ENCODE data around the gene TRIM34. TPM values are rescaled to one million over a fixed set of nuclear protein-coding genes. Genes with fewer than 3 reads are reported as not detected.
"Not testable (repeated sequence)": the region's sequence is repeated elsewhere in the genome, so short reads cannot be mapped to it uniquely, and the experiment has no call there.

TRIM34 gene
- total RNA-seq, 2 donors from 2014 or later: 6.7 to 7.1 TPM

GRCh38 chr11:5684646-5685362 lies 60.0 kb downstream of the TRIM34 start, which contains the start of gene TRIM5:
Gene TRIM5 (minus strand): TSS chr11:5685074. CDS start chr11:5680177, 4,897 bp downstream.
- peak; percentile 90 for ATAC-seq (replicated peaks)
- H3K4me3 Mint-ChIP-seq: peak within 1 kb of the TSS; percentile 97
- H3K27ac Mint-ChIP-seq: peak within 1 kb of the TSS; percentile 99
- no peaks in the 10 kb centered on the region for H3K27me3 Mint-ChIP-seq
- peaks cover 18% of the 10 kb centered on the region for H3K4me1 Mint-ChIP-seq
- H3K9me3 Mint-ChIP-seq: no peaks in the 10 kb centered on the region
- H3K36me3 Mint-ChIP-seq (ENCODE audit: low read depth): peaks cover 26% of the 10 kb centered on the region

DNA sequence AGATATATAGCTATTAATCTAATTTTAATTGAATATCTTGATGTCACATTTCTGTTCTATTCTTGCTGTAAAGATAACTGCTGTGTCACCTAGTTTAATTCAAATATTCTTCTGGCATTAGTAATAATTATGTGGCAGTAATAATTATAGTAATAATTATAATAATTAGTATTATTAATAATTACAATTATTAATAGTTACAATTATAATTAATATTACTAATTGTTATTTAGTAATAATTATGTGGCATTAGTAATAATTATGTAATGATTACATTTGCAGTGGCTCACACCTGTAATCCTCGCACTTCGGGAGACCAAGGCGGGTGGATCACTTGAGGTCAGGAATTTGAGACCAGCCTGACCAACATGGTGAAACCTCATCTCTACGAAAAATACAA lies 61.6 kb downstream of the TRIM34 start:
- H3K9me3 Mint-ChIP-seq: no peaks in the 10 kb centered on the region
- H3K27me3 Mint-ChIP-seq: no peaks in the 10 kb centered on the region
- ATAC-seq (replicated peaks): no peak
- H3K4me1 Mint-ChIP-seq: peaks cover 18% of the 10 kb centered on the region
- no peak overlapping the region for H3K27ac Mint-ChIP-seq
- H3K36me3 Mint-ChIP-seq (ENCODE audit: low read depth): peaks cover 31% of the 10 kb centered on the region
- H3K4me3 Mint-ChIP-seq: no peak overlapping the region

- ATAC-seq (replicated peaks): no peak
Observed at GRCh38 chr11:5688482-5688881, 63.7 kb downstream of the TRIM34 start.

GRCh38 chr11:5689551-5689983 lies 64.8 kb downstream of the TRIM34 start, which contains the start of gene TRIM22:
Gene TRIM22 (plus strand): TSS chr11:5689790. CDS start chr11:5696233, 6,443 bp downstream.
- H3K4me3 Mint-ChIP-seq: peak within 1 kb of the TSS; percentile 91
- peak; percentile 73 for ATAC-seq (replicated peaks)
- H3K27me3 Mint-ChIP-seq: no peaks in the 10 kb centered on the region
- peaks cover 51% of the 10 kb centered on the region for H3K36me3 Mint-ChIP-seq (ENCODE audit: low read depth)
- no peaks in the 10 kb centered on the region for H3K9me3 Mint-ChIP-seq
- peak within 1 kb of the TSS; percentile 82 for H3K27ac Mint-ChIP-seq
- peaks cover 24% of the 10 kb centered on the region for H3K4me1 Mint-ChIP-seq

More at GRCh38 chr11:5688482-5688881, 63.7 kb downstream of the TRIM34 start:
- Mint-ChIP-seq H3K27ac (no peak overlapping the region), H3K4me3 (peak overlapping the region; percentile 91), H3K4me1 (peaks cover 22% of the 10 kb centered on the region), H3K36me3 (ENCODE audit: low read depth) (peaks cover 48% of the 10 kb centered on the region), H3K27me3 (no peaks in the 10 kb centered on the region), H3K9me3 (no peaks in the 10 kb centered on the region)

DNA sequence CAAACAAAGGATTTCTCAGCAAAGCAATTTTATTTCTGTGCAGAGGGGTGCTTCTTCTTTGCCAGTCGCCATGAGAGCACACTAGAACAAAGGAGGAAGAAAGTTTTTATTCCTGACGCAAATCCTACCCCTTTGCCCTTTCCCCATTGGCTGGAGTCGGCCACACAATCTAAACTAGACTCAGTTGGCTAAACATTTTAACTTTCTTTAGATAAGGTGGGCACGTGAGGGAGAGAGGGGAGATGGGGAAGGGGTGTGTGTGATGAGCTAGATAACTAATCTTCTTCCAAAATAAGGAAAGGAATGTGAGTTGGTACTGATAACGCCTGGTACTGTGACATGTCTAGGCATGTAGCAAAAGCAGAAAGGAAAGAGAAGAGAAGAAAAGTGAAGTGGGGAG lies 65.4 kb downstream of the TRIM34 start:
- Mint-ChIP-seq H3K4me1 (peaks cover 27% of the 10 kb centered on the region), H3K27ac (peak overlapping the region; percentile 82), H3K36me3 (ENCODE audit: low read depth) (peaks cover 52% of the 10 kb centered on the region), H3K4me3 (peak overlapping the region; percentile 91), H3K9me3 (no peaks in the 10 kb centered on the region), H3K27me3 (no peaks in the 10 kb centered on the region)
- peak; percentile 3 for ATAC-seq (replicated peaks)

GRCh38 chr11:5690736-5691135 lies 65.9 kb downstream of the TRIM34 start:
- peaks cover 58% of the 10 kb centered on the region for H3K36me3 Mint-ChIP-seq (ENCODE audit: low read depth)
- H3K27ac Mint-ChIP-seq: peak overlapping the region; percentile 82
- no peaks in the 10 kb centered on the region for H3K9me3 Mint-ChIP-seq
- H3K4me1 Mint-ChIP-seq: peaks cover 27% of the 10 kb centered on the region
- H3K4me3 Mint-ChIP-seq: peak overlapping the region; percentile 91
- no peaks in the 10 kb centered on the region for H3K27me3 Mint-ChIP-seq
- ATAC-seq (replicated peaks): peak; percentile 20

DNA sequence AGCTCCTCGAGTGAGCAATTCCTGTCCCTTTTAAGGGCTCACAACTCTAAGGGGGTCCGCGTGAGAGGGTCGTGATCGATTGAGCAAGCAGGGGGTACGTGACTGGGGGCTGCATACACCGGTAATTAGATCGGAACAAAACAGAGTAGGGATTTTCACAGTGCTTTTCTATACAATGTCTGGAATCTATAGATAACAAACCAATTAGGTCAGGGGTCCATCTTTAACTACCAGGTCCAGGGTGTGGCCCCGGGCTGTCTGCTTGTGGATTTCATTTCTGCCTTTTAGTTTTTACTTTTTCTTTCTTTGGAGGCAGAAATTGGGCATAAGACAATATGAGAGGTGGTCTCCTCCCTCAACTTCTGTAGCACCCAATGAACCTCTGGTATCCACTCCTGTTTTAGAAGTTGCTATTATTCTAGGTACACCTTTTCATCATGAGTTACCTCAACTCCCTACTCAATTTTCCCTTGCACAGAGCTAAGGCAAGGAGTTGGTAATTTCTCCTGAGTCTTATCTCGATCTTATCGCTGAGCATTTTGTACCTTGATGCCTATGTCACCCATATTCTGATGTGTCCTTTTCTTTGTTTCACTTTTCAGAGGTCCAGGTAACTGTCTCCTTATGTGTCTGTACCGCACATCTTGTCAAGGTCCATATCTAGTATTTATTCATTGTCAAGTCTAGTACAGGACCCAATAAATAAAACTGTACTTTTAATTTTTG lies 66.6 kb downstream of the TRIM34 start:
- not testable (repeated sequence) for H3K9me3 Mint-ChIP-seq, H3K27me3 Mint-ChIP-seq
- peak; percentile 16 for ATAC-seq (replicated peaks)
- Mint-ChIP-seq H3K4me1 (peaks cover 29% of the 10 kb centered on the region), H3K36me3 (ENCODE audit: low read depth) (peaks cover 64% of the 10 kb centered on the region), H3K4me3 (peak overlapping the region; percentile 91), H3K27ac (peak overlapping the region; percentile 82)

DNA sequence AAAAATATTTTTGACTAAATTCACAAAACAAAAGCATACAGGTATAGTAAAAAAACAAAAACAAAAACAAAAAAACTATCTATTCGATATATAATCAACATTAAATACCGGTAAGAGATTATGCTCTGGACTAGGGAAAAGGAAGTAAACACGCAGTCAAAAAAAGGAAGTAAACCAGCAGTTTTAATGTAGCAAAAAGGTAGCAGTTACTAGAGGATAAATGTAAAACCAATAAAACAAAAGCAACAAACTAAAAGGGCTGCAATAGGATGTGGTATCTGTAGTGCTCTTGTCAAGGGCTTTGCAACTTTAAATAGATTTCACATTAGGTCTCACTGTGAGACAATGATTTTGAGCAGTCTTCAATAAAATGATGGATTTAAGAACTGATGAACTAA lies 67.2 kb downstream of the TRIM34 start:
- no peak for ATAC-seq (replicated peaks)
- Mint-ChIP-seq H3K27ac (peak overlapping the region; percentile 82), H3K4me3 (peak overlapping the region; percentile 91), H3K4me1 (peaks cover 31% of the 10 kb centered on the region), H3K27me3 (no peaks in the 10 kb centered on the region), H3K36me3 (ENCODE audit: low read depth) (peaks cover 70% of the 10 kb centered on the region), H3K9me3 (no peaks in the 10 kb centered on the region)

Other genes with a start within 250 kb of the TRIM34 start
- not detected for gene OR51M1, start 241.2 kb upstream of the TRIM34 start, total RNA-seq
- gene OR51Q1, start 202.9 kb upstream of the TRIM34 start, total RNA-seq: not detected
- not detected for gene OR51I1, start 183.5 kb upstream of the TRIM34 start, total RNA-seq
- gene OR51I2, start 175.7 kb upstream of the TRIM34 start, total RNA-seq: not detected
- gene OR52D1, start 136.3 kb upstream of the TRIM34 start, total RNA-seq: not detected
- gene UBQLN3, start 115.0 kb upstream of the TRIM34 start, total RNA-seq: under 1 TPM in 1 of 2 donors, not detected in 1; 0.34 TPM
- under 1 TPM in 1 of 2 donors, not detected in 1; 0.50 TPM for gene UBQLNL, start 108.3 kb upstream of the TRIM34 start, total RNA-seq
- gene OR52H1, start 76.5 kb upstream of the TRIM34 start, total RNA-seq: under 1 TPM in 1 of 2 donors, not detected in 1; 0.34 TPM
- gene OR52B6, start 44.1 kb upstream of the TRIM34 start, total RNA-seq: not detected
- gene TRIM6, start 28.4 kb upstream of the TRIM34 start, total RNA-seq: under 1 TPM; 0.19 TPM
- gene TRIM5, start 60.1 kb downstream of the TRIM34 start, total RNA-seq: 10 to 100 TPM; 11.4 to 18.8 TPM
- 100 to 1,000 TPM in 1 of 2 donors, 10 to 100 TPM in 1; 91.0 to 159 TPM for gene TRIM22, start 64.8 kb downstream of the TRIM34 start, total RNA-seq
- under 1 TPM in 1 of 2 donors, not detected in 1; 0.29 TPM for gene OR56B1, start 111.4 kb downstream of the TRIM34 start, total RNA-seq
- 1 to 10 TPM in 1 of 2 donors, under 1 TPM in 1; 0.26 to 1.8 TPM for gene OR52N4, start 129.2 kb downstream of the TRIM34 start, total RNA-seq
- gene OR52N5, start 158.4 kb downstream of the TRIM34 start, total RNA-seq: not detected
- gene OR52N1, start 166.3 kb downstream of the TRIM34 start, total RNA-seq: under 1 TPM in 1 of 2 donors, not detected in 1; 0.09 TPM
- gene OR52N2, start 183.9 kb downstream of the TRIM34 start, total RNA-seq: not detected
- not detected for gene OR52E6, start 216.9 kb downstream of the TRIM34 start, total RNA-seq
- not detected for gene OR52E8, start 232.7 kb downstream of the TRIM34 start, total RNA-seq

All from activated T-helper 17 cell treated with anti-CD3 and anti-CD28 coated beads, Interleukin-2, amount 50 U/mL, for 72 hours (primary cell).